Esophagus squamous epithelium (tissue), 5 donors: Measurements from ENCODE around the gene TUBGCP3. TPM values are rescaled to one million over a fixed set of nuclear protein-coding genes. Genes with fewer than 3 reads are reported as not detected.
"Not testable (repeated sequence)": the region's sequence is repeated elsewhere in the genome, so short reads cannot be mapped to it uniquely, and the experiment has no call there.

Experiments used
- DNase-seq: peaks from one replicate; lab custom pipeline; 2025; lab: John Stamatoyannopoulos, UW
- H3K27ac ChIP-seq, 4 donors: fragments of 200-600 bp; sonication (generic); one replicate each; pipeline ENCODE4 v1.5.1; 2016 to 2019; ENCODE audit warnings: mild to moderate bottlenecking in 1 of 4
- H3K27me3 ChIP-seq, 4 donors: fragments of 200-600 bp; sonication (generic); 1 replicate in 3 of 4; 2 replicates in 1 of 4; pipeline versions ENCODE4 v1.5.1 to v1.6.0; 2017 to 2021; ENCODE audit warnings: antibody characterized with exemption in 1 of 4
- H3K36me3 ChIP-seq, 3 donors: fragments of 200-600 bp; sonication (generic); one replicate each; pipeline ENCODE4 v1.5.1; 2016 to 2019
- H3K4me1 ChIP-seq, 3 donors: fragments of 200-600 bp; sonication (generic); one replicate each; pipeline ENCODE4 v1.5.1; 2017 to 2019
- H3K4me3 ChIP-seq, 4 donors: fragments of 200-600 bp; sonication (generic); 1 replicate in 3 of 4; 2 replicates in 1 of 4; pipeline ENCODE4 v1.5.1; 2016 to 2019; ENCODE audit warnings: mild to moderate bottlenecking in 2 of 4, moderate library complexity in 1 of 4
- H3K9me3 ChIP-seq, 3 donors: fragments of 200-600 bp; sonication (generic); one replicate each; pipeline ENCODE4 v1.5.1; 2016 to 2019
- POLR2A ChIP-seq, 4 donors: fragments of 450-650 bp; IDR thresholded peaks; one replicate each; pipeline ENCODE4 v1.6.1; 2017; ENCODE audit warnings: antibody characterized with exemption in 4 of 4, mild to moderate bottlenecking in 4 of 4, moderate library complexity in 3 of 4
- WGBS, 2 donors: methylation state at CpG; one replicate each; pipeline ENCODE4 v1.1.5; 2018; 5-methylcytosine and 5-hydroxymethylcytosine counted together
- intact Hi-C: fragments of 100-400 bp; cut with DNase I; formaldehyde crosslinking; loops from one replicate; pipeline ENCODE4 v1.15.0; 2022
- total RNA-seq, 4 donors: library from RNA; depleted of rRNA; stranded (reverse); fragments of >200 nt; gene quantifications; one replicate each; pipeline ENCODE4 v1.1.0, GENCODE V29; 2016
- TF ChIP-seq, protein P1 (sequence below), 6 experiments: fragments of 450-650 bp in 4 of 6; fragments of 200-600 bp in 2 of 6; sonication (generic) in 2 of 6; IDR thresholded peaks; one replicate each; pipeline ENCODE4 v1.5.1; 2016 to 2019; ENCODE audit warnings: antibody characterized with exemption in 6 of 6, mild to moderate bottlenecking in 4 of 6, moderate library complexity in 4 of 6
- donor health status: DM: yes; HTN: yes; CAD: no.

Gene TUBGCP3
- total RNA-seq, 4 donors from 2014 or later, result 12.9 to 29.4 (median 18.9) TPM

DNA sequence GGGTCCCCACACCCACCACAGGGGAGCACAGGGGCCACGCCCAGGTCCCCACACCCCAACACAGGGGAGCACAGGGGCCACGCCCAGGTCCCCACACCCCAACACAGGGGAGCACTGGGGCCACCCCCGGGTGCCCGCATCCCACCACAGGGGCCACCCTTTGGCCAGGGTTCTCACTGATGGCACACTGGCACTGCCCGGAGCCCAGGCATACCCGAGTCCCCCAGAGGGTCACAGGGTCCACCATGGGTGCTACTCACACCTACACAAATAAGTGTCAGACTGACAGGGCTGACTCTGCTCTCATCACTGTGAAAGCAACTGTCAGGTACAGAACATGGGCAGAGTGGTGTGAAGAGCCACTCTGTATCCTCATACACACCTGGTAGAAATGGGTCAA, 98.8 kb downstream of the TUBGCP3 start:
- Histone ChIP-seq H3K36me3 (peaks cover 0 to 56% (median 0%) of the 10 kb centered on the region in 3 donors), H3K4me3 (no peak overlapping the region), H3K27me3 (no peaks in the 10 kb centered on the region), H3K27ac (no peak overlapping the region), H3K9me3 (no peaks in the 10 kb centered on the region), H3K4me1 (no peaks in the 10 kb centered on the region)
- TF ChIP-seq, protein P1, sequence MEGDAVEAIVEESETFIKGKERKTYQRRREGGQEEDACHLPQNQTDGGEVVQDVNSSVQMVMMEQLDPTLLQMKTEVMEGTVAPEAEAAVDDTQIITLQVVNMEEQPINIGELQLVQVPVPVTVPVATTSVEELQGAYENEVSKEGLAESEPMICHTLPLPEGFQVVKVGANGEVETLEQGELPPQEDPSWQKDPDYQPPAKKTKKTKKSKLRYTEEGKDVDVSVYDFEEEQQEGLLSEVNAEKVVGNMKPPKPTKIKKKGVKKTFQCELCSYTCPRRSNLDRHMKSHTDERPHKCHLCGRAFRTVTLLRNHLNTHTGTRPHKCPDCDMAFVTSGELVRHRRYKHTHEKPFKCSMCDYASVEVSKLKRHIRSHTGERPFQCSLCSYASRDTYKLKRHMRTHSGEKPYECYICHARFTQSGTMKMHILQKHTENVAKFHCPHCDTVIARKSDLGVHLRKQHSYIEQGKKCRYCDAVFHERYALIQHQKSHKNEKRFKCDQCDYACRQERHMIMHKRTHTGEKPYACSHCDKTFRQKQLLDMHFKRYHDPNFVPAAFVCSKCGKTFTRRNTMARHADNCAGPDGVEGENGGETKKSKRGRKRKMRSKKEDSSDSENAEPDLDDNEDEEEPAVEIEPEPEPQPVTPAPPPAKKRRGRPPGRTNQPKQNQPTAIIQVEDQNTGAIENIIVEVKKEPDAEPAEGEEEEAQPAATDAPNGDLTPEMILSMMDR (IDR thresholded peaks at IDR 0.05), result no peak
- TF ChIP-seq POLR2A (IDR thresholded peaks at IDR 0.05), result no peak
- DNase-seq, result no peak
- 93% methylated on average over 3 of the region's 6 CpGs; no CpG with 5 or more reads in 1 of the 2 donors for WGBS, 2 donors
- intact Hi-C loops, result no loop called here

DNA sequence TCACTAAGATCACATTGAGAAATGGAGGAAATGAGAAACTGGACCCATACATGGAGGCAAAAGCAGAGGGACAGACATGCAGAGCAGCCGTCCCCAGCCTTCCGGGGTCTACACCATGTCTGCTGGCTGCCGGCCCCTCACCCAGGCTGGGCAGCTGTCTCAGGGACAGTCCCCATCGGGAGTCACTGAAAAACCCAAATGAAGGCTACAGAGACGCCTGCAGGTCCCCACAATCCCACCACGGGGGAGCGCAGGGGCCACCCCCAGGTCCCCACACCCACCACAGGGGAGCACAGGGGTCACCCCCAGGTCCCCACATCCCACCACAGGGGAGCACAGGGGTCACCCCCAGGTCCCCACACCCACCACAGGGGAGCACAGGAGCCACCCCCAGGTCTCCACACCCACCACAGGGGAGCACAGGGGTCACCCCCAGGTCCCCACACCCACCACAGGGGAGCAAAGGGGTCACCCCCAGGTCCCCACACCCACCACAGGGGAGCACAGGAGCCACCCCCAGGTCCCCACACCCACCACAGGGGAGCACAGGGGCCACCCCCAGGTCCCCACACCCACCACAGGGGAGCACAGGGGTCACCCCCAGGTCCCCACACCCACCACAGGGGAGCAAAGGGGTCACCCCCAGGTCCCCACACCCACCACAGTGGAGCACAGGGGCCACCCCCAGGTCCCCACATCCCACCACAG, 99.5 kb downstream of the TUBGCP3 start:
- intact Hi-C loops, H3K9me3 ChIP-seq, H3K27ac ChIP-seq, H3K4me3 ChIP-seq, H3K27me3 ChIP-seq, DNase-seq, H3K4me1 ChIP-seq: not testable (repeated sequence)
- H3K36me3 ChIP-seq, result peaks cover 0 to 59% (median 0%) of the 10 kb centered on the region in 3 donors
- 94 to 100% methylated on average over 3 of the region's 7 CpGs for WGBS, 2 donors

DNA sequence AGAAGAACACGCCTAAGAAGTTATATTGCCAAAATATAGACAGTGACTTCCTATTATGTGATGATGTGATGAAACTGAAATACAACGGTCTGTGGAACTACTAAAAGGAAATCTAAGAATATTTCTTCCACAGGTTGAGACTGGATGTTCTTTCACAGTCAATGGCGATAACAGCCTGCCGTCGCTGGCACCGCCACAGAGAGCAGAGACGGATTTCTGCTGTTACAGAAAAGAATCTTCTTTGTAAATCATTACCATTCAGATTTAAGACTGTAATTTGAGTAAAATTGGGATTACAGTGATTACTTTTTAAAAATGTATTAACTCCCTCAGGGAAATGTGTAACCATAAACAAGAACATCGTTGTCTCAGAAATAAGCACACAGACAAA, 100.8 kb downstream of the TUBGCP3 start:
- intact Hi-C loops, result no loop called here
- no peaks in the 10 kb centered on the region for H3K27me3 ChIP-seq
- H3K36me3 ChIP-seq, result peaks cover 0 to 59% (median 0%) of the 10 kb centered on the region in 3 donors
- TF ChIP-seq, protein P1 (IDR thresholded peaks at IDR 0.05), result no peak
- no peak for TF ChIP-seq POLR2A (IDR thresholded peaks at IDR 0.05)
- no peak overlapping the region for H3K4me3 ChIP-seq
- 78 to 79% methylated on average over 8 of the region's 8 CpGs for WGBS, 2 donors
- H3K27ac ChIP-seq, result peak overlapping the region in 2 of 4 donors; percentile 35 to 38
- H3K4me1 ChIP-seq, result no peaks in the 10 kb centered on the region
- no peak for DNase-seq
- H3K9me3 ChIP-seq, result no peaks in the 10 kb centered on the region

DNA sequence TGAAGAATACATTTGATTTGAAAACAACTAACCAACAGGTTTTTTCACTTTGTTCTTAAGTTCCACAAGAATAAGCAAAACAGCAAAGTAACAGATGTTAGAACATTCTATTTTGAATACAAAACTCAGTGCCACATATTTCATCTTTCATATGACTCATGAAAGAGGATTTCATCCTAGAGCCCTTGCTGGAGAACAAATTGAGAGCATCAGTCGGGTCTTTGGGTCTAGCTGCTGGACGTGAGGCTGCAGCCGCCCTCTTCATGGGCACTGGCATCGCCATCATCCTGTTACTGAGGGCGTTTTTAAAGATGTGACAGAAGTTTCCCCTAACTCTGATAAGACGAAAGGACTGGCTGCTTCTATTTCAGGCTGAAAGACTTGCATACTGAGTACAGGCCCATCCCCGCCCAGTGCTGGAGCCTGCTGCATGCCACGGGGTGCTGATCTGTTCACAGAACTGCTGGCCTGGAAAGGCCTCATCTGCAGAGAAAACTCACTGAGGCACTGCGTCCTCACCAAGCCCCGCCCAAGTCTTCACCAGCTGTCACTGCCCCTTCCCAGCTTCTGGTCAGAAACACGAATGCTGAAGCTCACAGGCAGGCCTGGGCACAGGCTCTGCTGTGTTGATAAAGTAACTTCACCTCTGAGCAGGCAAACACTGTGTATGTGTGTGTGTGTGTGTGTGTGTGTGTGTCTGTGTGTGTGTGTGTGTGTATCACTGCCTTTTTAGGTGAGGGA, 101.4 kb downstream of the TUBGCP3 start:
- intact Hi-C loops, result no loop called here
- TF ChIP-seq POLR2A (IDR thresholded peaks at IDR 0.05), result no peak
- TF ChIP-seq, protein P1 (IDR thresholded peaks at IDR 0.05), result no peak
- no peak overlapping the region for H3K4me3 ChIP-seq
- no peak for DNase-seq
- WGBS, 2 donors, result 86 to 94% methylated on average over 7 to 8 of the region's 11 CpGs
- peak overlapping the region in 2 of 4 donors; percentile 35 to 38 for H3K27ac ChIP-seq
- no peaks in the 10 kb centered on the region for H3K9me3 ChIP-seq
- H3K27me3 ChIP-seq, result no peaks in the 10 kb centered on the region
- H3K36me3 ChIP-seq, result peaks cover 0 to 59% (median 0%) of the 10 kb centered on the region in 3 donors
- H3K4me1 ChIP-seq, result no peaks in the 10 kb centered on the region

DNA sequence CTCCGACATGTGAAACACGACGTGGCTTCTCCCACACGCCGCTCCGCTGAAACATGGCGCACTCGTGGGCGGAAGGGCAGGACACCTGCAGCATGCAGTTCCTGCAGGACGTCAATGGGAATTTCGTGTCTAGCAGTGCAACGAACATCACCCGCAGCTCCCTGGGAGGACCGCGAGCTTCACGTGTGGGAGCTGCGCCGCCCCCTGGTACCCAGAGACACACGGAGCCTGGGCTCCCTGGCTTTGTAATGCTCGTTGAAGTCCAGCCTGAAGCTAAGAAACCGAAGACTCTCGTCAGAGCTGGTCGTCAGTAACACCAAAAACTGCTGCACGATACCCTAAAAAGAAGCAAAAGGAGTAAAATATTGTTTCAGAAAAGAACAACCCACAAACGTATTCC, 102.1 kb downstream of the TUBGCP3 start:
- DNase-seq, H3K4me1 ChIP-seq, H3K9me3 ChIP-seq, H3K27ac ChIP-seq, intact Hi-C loops, H3K27me3 ChIP-seq, H3K4me3 ChIP-seq: not testable (repeated sequence)
- WGBS, 2 donors, result 95 to 97% methylated on average over 11 to 23 of the region's 25 CpGs
- peaks cover 0 to 59% (median 0%) of the 10 kb centered on the region in 3 donors for H3K36me3 ChIP-seq

DNA sequence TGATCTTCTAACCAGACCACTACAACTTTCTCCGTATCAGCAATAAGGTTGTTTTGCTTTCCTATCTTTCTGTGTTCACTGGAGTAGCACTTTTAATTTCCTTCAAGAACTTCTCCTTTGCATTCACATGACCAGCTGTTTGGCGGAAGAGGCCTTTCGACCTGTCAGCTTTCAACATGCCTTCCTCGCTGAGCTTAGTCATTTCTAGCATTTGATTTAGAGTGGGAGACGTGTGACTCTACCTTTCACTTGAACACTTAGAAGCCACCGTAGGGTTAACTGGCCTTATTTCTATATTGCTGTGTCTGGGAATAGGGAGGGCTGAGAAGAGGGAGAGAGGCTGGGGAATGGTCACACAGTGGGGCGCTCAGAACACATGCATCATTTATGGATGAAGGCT, 104.7 kb downstream of the TUBGCP3 start:
- H3K4me1 ChIP-seq, result no peaks in the 10 kb centered on the region

More for the DNA sequence above, 104.7 kb downstream of the TUBGCP3 start:
- no peak for DNase-seq
- TF ChIP-seq, protein P1 (IDR thresholded peaks at IDR 0.05), result no peak
- no peak for TF ChIP-seq POLR2A (IDR thresholded peaks at IDR 0.05)
- Histone ChIP-seq H3K4me3 (no peak overlapping the region), H3K36me3 (peaks cover 0 to 48% (median 0%) of the 10 kb centered on the region in 3 donors), H3K27me3 (no peaks in the 10 kb centered on the region), H3K9me3 (peaks cover 0 to 4% (median 0%) of the 10 kb centered on the region in 3 donors), H3K27ac (no peak overlapping the region)
- intact Hi-C loops, result no loop called here
- 88 to 90% methylated on average over 7 of the region's 7 CpGs for WGBS, 2 donors
